Measurements from ENCODE around the gene ARMC10. TPM values are rescaled to one million over a fixed set of nuclear protein-coding genes. Genes with fewer than 3 reads are reported as not detected.

ARMC10 gene
- total and polyA plus RNA-seq, 2 donors (not counting 3 experiments of a cell fraction or from before 2014, with no cell fraction given) = 16.6 to 39.2 TPM

- peak; percentile 18 for FAIRE-seq
Observed at GRCh38 chr7:103117465-103117864, 42.5 kb downstream of the ARMC10 start.

GRCh38 chr7:103119791-103120291 lies 44.9 kb downstream of the ARMC10 start:
- CTCF ChIA-PET = interaction anchor here (0.7 to 0.9 kb wide), 3 partner anchors 11 to 58 kb away, joined by 3 to 4 read pairs (median 4); no protein-coding TSS in a partner anchor
- POLR2A ChIA-PET = no interaction called here
- H3K9me1 ChIP-seq (replicated peaks; ENCODE audit: control insufficient read depth, extremely low read depth, insufficient read depth, low read length) = no peaks in the 10 kb centered on the region
- TF ChIP-seq MYC (IDR thresholded peaks at IDR 0.05; ENCODE audit: low read depth, low read length) = no peak
- TF ChIP-seq POLR2AphosphoS5 (IDR thresholded peaks at IDR 0.05; ENCODE audit: insufficient read depth, low read depth, low read length) = no peak
- no peak for TF ChIP-seq CTCF (IDR thresholded peaks at IDR 0.05; ENCODE audit: extremely low read depth in 1 of 2, insufficient read depth in 1 of 2, low read depth in 1 of 2, low read length in 2 of 2)
- no peak for TF ChIP-seq JUN (IDR thresholded peaks at IDR 0.05; ENCODE audit: borderline replicate concordance, insufficient read depth, insufficient read length, low read depth)
- no peak for TF ChIP-seq EZH2 (IDR thresholded peaks at IDR 0.05; ENCODE audit: borderline replicate concordance, low read depth, low read length, severe bottlenecking)
- H3K27ac ChIP-seq (ENCODE audit: insufficient read depth, low read depth, low read length) = no peak overlapping the region
- H3K4me3 ChIP-seq (replicated peaks in 1 of 3; ENCODE audit: insufficient read depth in 1 of 3, low read depth in 1 of 3, low read length in 3 of 3) = no peak overlapping the region
- no peak for DNase-seq (ENCODE audit: low read depth, low spot score)
- H4K20me1 ChIP-seq (replicated peaks; ENCODE audit: control insufficient read depth, extremely low read depth, insufficient read depth, low read length) = no peaks in the 10 kb centered on the region
- intact Hi-C loops (cut with micrococcal nuclease) (no loop called here), dilution Hi-C loops (cut with MboI; ENCODE audit: extremely low pct_ligation_motif_present, low sequenced_read_pairs) (no loop called here)
- H3K4me2 ChIP-seq (ENCODE audit: insufficient read depth, low read length) = no peak overlapping the region
- no peaks in the 10 kb centered on the region for H3K9me3 ChIP-seq (replicated peaks; ENCODE audit: control insufficient read depth, insufficient read depth, low read length)
- peaks cover 0 to 3% of the 10 kb centered on the region in 2 experiments for H3K36me3 ChIP-seq (ENCODE audit: control insufficient read depth in 2 of 2, extremely low read depth in 1 of 2, insufficient read depth in 2 of 2, low read length in 2 of 2)
- no peaks in the 10 kb centered on the region for H3K4me1 ChIP-seq (ENCODE audit: control insufficient read depth, extremely low read depth, insufficient read depth, low read length)
- no peak for FAIRE-seq
- H3K79me2 ChIP-seq (ENCODE audit: control insufficient read depth, insufficient read depth, low read length) = no peaks in the 10 kb centered on the region
- no peaks in the 10 kb centered on the region for H3K27me3 ChIP-seq (ENCODE audit: control insufficient read depth in 2 of 2, insufficient read depth in 2 of 2, low read length in 2 of 2)
- BruUV-seq (replicated peaks) = no TSS peak
- H2AFZ ChIP-seq (ENCODE audit: low read depth, low read length) = no peak overlapping the region
- no peak overlapping the region for H3K9ac ChIP-seq (replicated peaks; ENCODE audit: extremely low read depth, insufficient read depth, low read length)

More at GRCh38 chr7:103117465-103117864, 42.5 kb downstream of the ARMC10 start:
- ChIA-PET CTCF (no interaction called here), POLR2A (no interaction called here)
- H3K4me1 ChIP-seq (ENCODE audit: control insufficient read depth, extremely low read depth, insufficient read depth, low read length) = no peaks in the 10 kb centered on the region
- no peaks in the 10 kb centered on the region for H3K27me3 ChIP-seq (ENCODE audit: control insufficient read depth in 2 of 2, insufficient read depth in 2 of 2, low read length in 2 of 2)
- H3K4me2 ChIP-seq (ENCODE audit: insufficient read depth, low read length) = no peak overlapping the region
- peaks cover 0 to 3% of the 10 kb centered on the region in 2 experiments for H3K36me3 ChIP-seq (ENCODE audit: control insufficient read depth in 2 of 2, extremely low read depth in 1 of 2, insufficient read depth in 2 of 2, low read length in 2 of 2)
- BruUV-seq (replicated peaks) = no TSS peak
- no peak overlapping the region for H3K9ac ChIP-seq (replicated peaks; ENCODE audit: extremely low read depth, insufficient read depth, low read length)
- no peaks in the 10 kb centered on the region for H4K20me1 ChIP-seq (replicated peaks; ENCODE audit: control insufficient read depth, extremely low read depth, insufficient read depth, low read length)
- dilution Hi-C loops (cut with MboI; ENCODE audit: extremely low pct_ligation_motif_present, low sequenced_read_pairs) (no loop called here), intact Hi-C loops (cut with micrococcal nuclease) (no loop called here)
- no peak for DNase-seq (ENCODE audit: low read depth, low spot score)
- no peak overlapping the region for H2AFZ ChIP-seq (ENCODE audit: low read depth, low read length)
- no peaks in the 10 kb centered on the region for H3K9me1 ChIP-seq (replicated peaks; ENCODE audit: control insufficient read depth, extremely low read depth, insufficient read depth, low read length)
- no peak for TF ChIP-seq POLR2A (IDR thresholded peaks at IDR 0.05; ENCODE audit: low read depth, low read length)
- no peak for TF ChIP-seq GATA2 (IDR thresholded peaks at IDR 0.05; ENCODE audit: insufficient read depth, insufficient read length, low read depth, low read length)
- TF ChIP-seq POLR2AphosphoS5 (IDR thresholded peaks at IDR 0.05; ENCODE audit: insufficient read depth, low read depth, low read length) = no peak
- no peak overlapping the region for H3K4me3 ChIP-seq (replicated peaks in 1 of 3; ENCODE audit: insufficient read depth in 1 of 3, low read depth in 1 of 3, low read length in 3 of 3)
- no peak overlapping the region for H3K27ac ChIP-seq (ENCODE audit: insufficient read depth, low read depth, low read length)
- no peaks in the 10 kb centered on the region for H3K79me2 ChIP-seq (ENCODE audit: control insufficient read depth, insufficient read depth, low read length)
- no peaks in the 10 kb centered on the region for H3K9me3 ChIP-seq (replicated peaks; ENCODE audit: control insufficient read depth, insufficient read depth, low read length)

Data from endothelial cell of umbilical vein (primary cell).